Mesendoderm (in vitro differentiated cells): ENCODE results near the gene DST.

Experiments
- DNase-seq: peaks from one replicate; pipeline ENCODE4 v3.0.0; 2013
- H2AK5ac ChIP-seq: 2 replicates; pipeline ENCODE4 v1.6.1; 2013; ENCODE audit warnings: low read length, inconsistent platforms
- H2BK120ac ChIP-seq: 2 replicates; pipeline ENCODE4 v1.6.1; 2013; ENCODE audit warnings: low read depth, mild to moderate bottlenecking, low read length, moderate library complexity, mixed read lengths
- H2BK15ac ChIP-seq: replicated peaks from 2 replicates; pipeline ENCODE4 v1.6.1; 2013; ENCODE audit warnings: low read depth, mild to moderate bottlenecking, moderate library complexity
- H2BK5ac ChIP-seq: 2 replicates; pipeline ENCODE4 v1.6.1; 2013; ENCODE audit warnings: low read length, inconsistent platforms
- H3K18ac ChIP-seq: 2 replicates; pipeline ENCODE4 v1.6.1; 2013; ENCODE audit warnings: mild to moderate bottlenecking, low read length, mixed read lengths
- H3K23ac ChIP-seq: one replicate; pipeline ENCODE4 v1.6.1; 2013; ENCODE audit warnings: low read length
- H3K27ac ChIP-seq: 2 replicates; pipeline ENCODE4 v1.5.1; 2013; ENCODE audit warnings: low read depth, mild to moderate bottlenecking, inconsistent platforms, low read length, moderate library complexity
- H3K27me3 ChIP-seq: 2 replicates; pipeline ENCODE4 v1.6.1; 2013; ENCODE audit warnings: low read length, control low read depth, mild to moderate bottlenecking, inconsistent platforms; ENCODE audit not compliant: insufficient read depth, poor library complexity
- H3K36me3 ChIP-seq: 2 replicates; pipeline ENCODE4 v1.6.1; 2013; ENCODE audit warnings: low read length, inconsistent platforms; ENCODE audit not compliant: control insufficient read depth, insufficient read depth
- H3K4ac ChIP-seq: one replicate; pipeline ENCODE4 v1.6.1; 2013; ENCODE audit warnings: low read depth, mild to moderate bottlenecking, low read length, moderate library complexity
- H3K4me1 ChIP-seq: 2 replicates; pipeline ENCODE4 v1.6.1; 2013; ENCODE audit warnings: low read depth, low read length, inconsistent platforms; ENCODE audit not compliant: control insufficient read depth
- H3K4me2 ChIP-seq: 2 replicates; pipeline ENCODE4 v1.6.1; 2013; ENCODE audit warnings: low read length
- H3K4me3 ChIP-seq: 2 replicates; pipeline ENCODE4 v1.5.1; 2013; ENCODE audit warnings: mild to moderate bottlenecking, low read length
- H3K56ac ChIP-seq: one replicate; pipeline ENCODE4 v1.6.1; 2013; ENCODE audit warnings: low read length
- H3K79me1 ChIP-seq: 2 replicates; pipeline ENCODE4 v1.6.1; 2013; ENCODE audit warnings: low read length, inconsistent platforms
- H3K79me2 ChIP-seq: 2 replicates; pipeline ENCODE4 v1.6.1; 2013; ENCODE audit warnings: mild to moderate bottlenecking, low read length; ENCODE audit not compliant: control insufficient read depth, insufficient read depth
- H3K9ac ChIP-seq: 2 replicates; pipeline ENCODE4 v1.6.1; 2013; ENCODE audit warnings: low read length, inconsistent platforms
- H4K5ac ChIP-seq: one replicate; pipeline ENCODE4 v1.6.1; 2013; ENCODE audit warnings: low read length
- H4K8ac ChIP-seq: one replicate; pipeline ENCODE4 v1.6.1; 2013; ENCODE audit warnings: low read depth, mild to moderate bottlenecking, control low read depth, low read length, moderate library complexity
- WGBS: extraction: QIAGEN DNeasy Blood & Tissue Kit; methylation state at CpG from one replicate; pipeline ENCODE4 v1.1.7; 2013; ENCODE audit warnings: low lambda C conversion rate, missing lambda C conversion rate; ENCODE audit not compliant: insufficient coverage; ENCODE audit errors: extremely low coverage; 5-methylcytosine and 5-hydroxymethylcytosine counted together

Gene DST

DNA sequence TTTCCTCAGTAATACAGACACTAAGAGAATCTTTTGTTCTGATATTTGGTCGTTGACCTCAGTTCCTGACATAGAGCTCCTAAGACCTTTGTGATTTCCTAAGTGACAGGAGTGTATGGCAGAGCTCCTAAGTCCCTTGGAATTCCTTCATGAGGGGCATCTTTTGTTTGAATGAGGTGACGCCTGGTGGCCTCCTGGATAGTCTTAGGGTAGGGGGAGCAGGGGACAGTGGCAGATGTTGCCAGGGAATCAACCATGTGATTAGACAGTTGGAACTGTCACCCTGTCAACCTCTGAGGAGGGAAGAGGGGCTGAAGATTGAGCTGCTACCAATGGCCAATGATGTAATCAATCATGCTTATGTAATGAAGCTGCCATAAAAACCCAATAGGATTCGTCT is 67.0 kb downstream of the DST start:
- H2AK5ac ChIP-seq = no peak overlapping the region
- no peak overlapping the region for H4K5ac ChIP-seq
- H3K56ac ChIP-seq = no peak overlapping the region
- no CpG with 5 or more reads among the region's 3 CpGs for WGBS
- no peaks in the 10 kb centered on the region for H3K79me1 ChIP-seq
- no peak overlapping the region for H3K18ac ChIP-seq
- no peak overlapping the region for H4K8ac ChIP-seq
- no peaks in the 10 kb centered on the region for H3K27me3 ChIP-seq
- no peak overlapping the region for H2BK5ac ChIP-seq
- no peak for DNase-seq
- H3K27ac ChIP-seq = no peak overlapping the region
- no peak overlapping the region for H3K4ac ChIP-seq
- H3K23ac ChIP-seq = no peak overlapping the region
- H2BK120ac ChIP-seq = no peak overlapping the region
- no peaks in the 10 kb centered on the region for H3K4me1 ChIP-seq
- no peaks in the 10 kb centered on the region for H3K36me3 ChIP-seq
- H3K4me3 ChIP-seq = no peak overlapping the region
- no peak overlapping the region for H3K4me2 ChIP-seq
- H3K79me2 ChIP-seq = no peaks in the 10 kb centered on the region
- H2BK15ac ChIP-seq = no peak overlapping the region
- no peak overlapping the region for H3K9ac ChIP-seq

DNA sequence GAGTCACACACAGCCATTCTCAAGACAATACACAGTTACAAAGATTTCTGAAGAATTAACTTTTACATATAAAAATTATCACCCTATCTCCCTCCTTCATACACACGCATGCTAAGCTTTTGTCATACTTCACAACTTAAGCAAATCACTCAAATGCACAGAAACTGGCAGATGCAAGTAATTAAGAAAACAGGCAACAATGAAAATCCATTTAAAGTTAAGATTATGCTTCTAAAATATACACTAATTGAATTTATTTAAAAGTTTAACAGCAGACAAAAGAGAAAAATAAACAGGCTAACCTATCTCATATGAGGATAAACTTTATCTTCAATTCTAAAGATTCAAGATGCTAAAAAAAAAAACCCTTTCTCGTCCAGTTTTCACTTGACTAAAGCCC is 68.4 kb downstream of the DST start:
- H3K27me3 ChIP-seq = no peaks in the 10 kb centered on the region
- no peak for DNase-seq
- no peak overlapping the region for H2BK15ac ChIP-seq
- H3K36me3 ChIP-seq = no peaks in the 10 kb centered on the region
- no peak overlapping the region for H3K4me2 ChIP-seq
- no peaks in the 10 kb centered on the region for H3K79me1 ChIP-seq
- no peak overlapping the region for H3K23ac ChIP-seq
- no peak overlapping the region for H3K9ac ChIP-seq
- H3K18ac ChIP-seq = no peak overlapping the region
- H3K4me3 ChIP-seq = no peak overlapping the region
- H3K27ac ChIP-seq = no peak overlapping the region
- H2AK5ac ChIP-seq = no peak overlapping the region
- no peak overlapping the region for H2BK120ac ChIP-seq
- WGBS = 100% methylated on average over 1 of the region's 2 CpGs
- no peak overlapping the region for H3K56ac ChIP-seq
- H3K4me1 ChIP-seq = no peaks in the 10 kb centered on the region
- no peak overlapping the region for H3K4ac ChIP-seq
- H3K79me2 ChIP-seq = no peaks in the 10 kb centered on the region
- H2BK5ac ChIP-seq = no peak overlapping the region
- no peak overlapping the region for H4K8ac ChIP-seq
- H4K5ac ChIP-seq = no peak overlapping the region

DNA sequence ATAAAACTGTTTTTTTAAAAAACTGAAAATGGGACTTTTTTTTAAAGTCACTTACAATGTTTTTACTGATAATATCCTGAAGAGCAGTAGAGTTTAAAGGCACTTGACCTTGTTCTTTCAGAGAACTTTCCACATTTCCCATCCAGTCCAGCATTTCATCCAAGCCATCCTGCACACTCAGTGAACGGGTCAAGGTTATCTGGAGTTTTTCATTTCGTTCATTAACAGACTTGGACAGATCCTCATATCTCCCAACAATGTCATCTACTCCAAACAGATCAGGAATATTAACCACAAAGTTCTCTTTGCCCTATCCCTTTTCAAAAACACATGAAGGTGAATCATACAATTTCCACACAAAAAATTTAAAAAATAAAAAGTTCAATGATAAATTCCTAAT is 69.1 kb downstream of the DST start:
- Histone ChIP-seq H4K8ac (no peak overlapping the region), H3K4me3 (no peak overlapping the region), H2BK15ac (no peak overlapping the region), H2BK120ac (no peak overlapping the region), H3K18ac (no peak overlapping the region), H3K4ac (no peak overlapping the region), H3K23ac (no peak overlapping the region), H3K27ac (no peak overlapping the region), H3K79me1 (no peaks in the 10 kb centered on the region), H4K5ac (no peak overlapping the region), H3K36me3 (no peaks in the 10 kb centered on the region), H2BK5ac (no peak overlapping the region), H2AK5ac (no peak overlapping the region), H3K4me1 (no peaks in the 10 kb centered on the region), H3K9ac (no peak overlapping the region), H3K27me3 (no peaks in the 10 kb centered on the region), H3K56ac (no peak overlapping the region), H3K79me2 (no peaks in the 10 kb centered on the region), H3K4me2 (no peak overlapping the region)
- no CpG with 5 or more reads among the region's 2 CpGs for WGBS
- no peak for DNase-seq

DNA sequence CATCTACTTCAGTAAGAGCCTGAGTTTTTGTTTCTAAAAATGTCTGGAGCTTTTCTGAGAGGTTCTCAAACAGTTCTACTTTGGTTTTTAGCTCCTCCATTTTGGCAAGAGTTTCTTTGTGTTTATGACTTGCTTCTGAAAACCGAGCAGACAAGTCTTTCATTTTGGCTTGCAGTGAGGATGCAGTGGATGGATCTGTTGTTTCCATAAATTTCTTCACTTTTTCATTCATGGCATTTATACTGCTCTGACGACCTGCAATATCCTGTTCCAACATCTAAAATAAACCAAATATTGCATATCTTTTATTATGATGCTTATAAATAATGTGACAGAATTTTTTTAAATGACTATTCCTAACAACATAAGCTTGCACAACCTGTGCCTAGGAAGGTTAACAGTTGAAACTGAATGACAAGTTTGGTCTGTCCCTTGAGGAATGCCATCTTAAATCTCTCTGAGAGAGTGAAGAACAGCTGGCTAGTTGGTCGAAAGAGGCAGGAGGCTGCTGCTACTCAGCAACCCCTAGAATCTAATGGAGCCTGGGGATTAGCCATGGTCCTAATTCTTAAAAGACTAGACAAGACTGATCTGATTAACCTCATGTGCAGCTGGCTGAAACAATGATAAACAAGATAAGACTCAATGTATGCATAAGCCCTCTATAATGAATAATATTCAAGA is 69.8 kb downstream of the DST start:
- no peak overlapping the region for H3K27ac ChIP-seq
- no CpG with 5 or more reads among the region's 3 CpGs for WGBS
- no peak overlapping the region for H4K5ac ChIP-seq
- no peaks in the 10 kb centered on the region for H3K79me1 ChIP-seq
- no peaks in the 10 kb centered on the region for H3K79me2 ChIP-seq
- H2AK5ac ChIP-seq = no peak overlapping the region
- H3K27me3 ChIP-seq = no peaks in the 10 kb centered on the region
- DNase-seq = no peak
- no peak overlapping the region for H4K8ac ChIP-seq
- no peak overlapping the region for H2BK5ac ChIP-seq
- no peaks in the 10 kb centered on the region for H3K4me1 ChIP-seq
- H3K36me3 ChIP-seq = no peaks in the 10 kb centered on the region
- no peak overlapping the region for H3K4ac ChIP-seq
- H3K23ac ChIP-seq = no peak overlapping the region
- no peak overlapping the region for H3K4me3 ChIP-seq
- H3K9ac ChIP-seq = no peak overlapping the region
- no peak overlapping the region for H2BK15ac ChIP-seq
- no peak overlapping the region for H3K4me2 ChIP-seq
- H2BK120ac ChIP-seq = no peak overlapping the region
- no peak overlapping the region for H3K18ac ChIP-seq
- no peak overlapping the region for H3K56ac ChIP-seq

DNA sequence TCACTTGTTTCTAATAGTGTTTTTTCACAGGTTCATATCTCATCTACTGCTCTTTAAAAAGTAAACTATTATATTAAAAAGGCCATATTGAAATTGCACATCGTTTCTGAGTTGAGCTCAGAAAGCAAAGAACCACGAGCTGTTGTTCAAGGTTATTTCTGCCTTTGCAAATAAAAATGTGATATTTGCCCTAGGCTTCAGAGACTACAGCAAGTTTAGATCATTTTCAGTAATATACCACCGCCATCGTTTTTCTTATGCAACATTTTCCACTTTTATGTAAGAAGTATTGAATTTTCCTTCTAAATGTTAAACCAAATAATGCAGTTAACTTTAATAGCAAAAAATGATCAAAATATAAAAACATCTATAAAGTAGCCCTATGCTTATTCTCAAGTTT is 71.1 kb downstream of the DST start:
- Histone ChIP-seq H3K27ac (no peak overlapping the region), H2BK15ac (no peak overlapping the region), H2BK120ac (no peak overlapping the region), H4K8ac (no peak overlapping the region), H3K36me3 (no peaks in the 10 kb centered on the region), H4K5ac (no peak overlapping the region), H3K79me2 (no peaks in the 10 kb centered on the region), H3K79me1 (no peaks in the 10 kb centered on the region), H2BK5ac (no peak overlapping the region), H3K18ac (no peak overlapping the region), H3K9ac (no peak overlapping the region), H3K4me1 (no peaks in the 10 kb centered on the region), H3K56ac (no peak overlapping the region), H3K23ac (no peak overlapping the region), H3K4me2 (no peak overlapping the region), H3K4me3 (no peak overlapping the region), H3K27me3 (no peaks in the 10 kb centered on the region), H2AK5ac (no peak overlapping the region), H3K4ac (no peak overlapping the region)
- no peak for DNase-seq
- WGBS = no CpG with 5 or more reads among the region's 4 CpGs
